Lower leg skin (tissue), 3 donors: Measurements from ENCODE around the gene ST7.

Experiments
- POLR2A ChIP-seq, 2 donors: fragments of 450-650 bp; IDR thresholded peaks; one replicate each; pipeline ENCODE4 v1.6.1; 2016 to 2017; ENCODE audit warnings: antibody characterized with exemption in 2 of 2, mild to moderate bottlenecking in 1 of 2, moderate library complexity in 1 of 2
- TF ChIP-seq, protein P1 (sequence below), 3 donors: fragments of 450-650 bp; IDR thresholded peaks; one replicate each; pipeline ENCODE4 v1.5.1; 2016; ENCODE audit warnings: antibody characterized with exemption in 3 of 3, mild to moderate bottlenecking in 3 of 3, moderate library complexity in 2 of 3

- TF ChIP-seq, protein P1, sequence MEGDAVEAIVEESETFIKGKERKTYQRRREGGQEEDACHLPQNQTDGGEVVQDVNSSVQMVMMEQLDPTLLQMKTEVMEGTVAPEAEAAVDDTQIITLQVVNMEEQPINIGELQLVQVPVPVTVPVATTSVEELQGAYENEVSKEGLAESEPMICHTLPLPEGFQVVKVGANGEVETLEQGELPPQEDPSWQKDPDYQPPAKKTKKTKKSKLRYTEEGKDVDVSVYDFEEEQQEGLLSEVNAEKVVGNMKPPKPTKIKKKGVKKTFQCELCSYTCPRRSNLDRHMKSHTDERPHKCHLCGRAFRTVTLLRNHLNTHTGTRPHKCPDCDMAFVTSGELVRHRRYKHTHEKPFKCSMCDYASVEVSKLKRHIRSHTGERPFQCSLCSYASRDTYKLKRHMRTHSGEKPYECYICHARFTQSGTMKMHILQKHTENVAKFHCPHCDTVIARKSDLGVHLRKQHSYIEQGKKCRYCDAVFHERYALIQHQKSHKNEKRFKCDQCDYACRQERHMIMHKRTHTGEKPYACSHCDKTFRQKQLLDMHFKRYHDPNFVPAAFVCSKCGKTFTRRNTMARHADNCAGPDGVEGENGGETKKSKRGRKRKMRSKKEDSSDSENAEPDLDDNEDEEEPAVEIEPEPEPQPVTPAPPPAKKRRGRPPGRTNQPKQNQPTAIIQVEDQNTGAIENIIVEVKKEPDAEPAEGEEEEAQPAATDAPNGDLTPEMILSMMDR (IDR thresholded peaks at IDR 0.05), result no peak
- TF ChIP-seq POLR2A (IDR thresholded peaks at IDR 0.05), result no peak
Observed at GRCh38 chr7:116963234-116963633, 9.9 kb downstream of the ST7 start.
